GM23338 (cell line): ENCODE measurements around the gene SH3BP5. TPM values are rescaled to one million over a fixed set of nuclear protein-coding genes. Genes with fewer than 3 reads are reported as not detected.

ENCODE experiments used
- ATAC-seq: fragments of 200-7000 bp; cut with Tn5 transposase; 3 replicates; pipeline ENCODE4 v1.9.1; 2020
- DNase-seq: peaks from one replicate; pipeline ENCODE4 v3.0.0-alpha.2; 2015; ENCODE audit warnings: low spot score
- H2AFZ ChIP-seq: fragments of 200-600 bp; sonication (generic); 2 replicates; pipeline ENCODE4 v1.8.0; 2016; ENCODE audit warnings: antibody characterized with exemption, mild to moderate bottlenecking, moderate library complexity
- H3F3A ChIP-seq: fragments of 200-600 bp; sonication (generic); replicated peaks from 2 replicates; pipeline ENCODE4 v1.8.0; 2017; ENCODE audit warnings: antibody characterized with exemption, mixed run types, low read depth
- H3K27ac ChIP-seq: fragments of 200-600 bp; sonication (generic); 2 replicates; pipeline ENCODE4 v1.6.1; 2016; ENCODE audit warnings: low read depth
- H3K27me3 ChIP-seq: fragments of 200-600 bp; sonication (generic); 2 replicates; pipeline ENCODE4 v1.8.0; 2016; ENCODE audit warnings: mild to moderate bottlenecking, mixed run types, moderate library complexity; ENCODE audit not compliant: insufficient read depth
- H3K36me3 ChIP-seq: fragments of 200-600 bp; sonication (generic); 2 replicates; pipeline ENCODE4 v1.8.0; 2016; ENCODE audit warnings: mild to moderate bottlenecking; ENCODE audit not compliant: insufficient read depth
- H3K4me1 ChIP-seq: fragments of 200-600 bp; sonication (generic); 2 replicates; pipeline ENCODE4 v1.8.0; 2016; ENCODE audit warnings: mild to moderate bottlenecking, moderate library complexity; ENCODE audit not compliant: insufficient read depth
- H3K4me2 ChIP-seq: fragments of 200-600 bp; sonication (generic); 2 replicates; pipeline ENCODE4 v1.7.1; 2017; ENCODE audit warnings: mixed run types
- H3K4me3 ChIP-seq: fragments of 200-600 bp; sonication (generic); 2 replicates; pipeline ENCODE4 v1.6.1; 2016; ENCODE audit warnings: mixed run types
- H3K79me2 ChIP-seq: fragments of 200-600 bp; sonication (generic); replicated peaks from 2 replicates; pipeline ENCODE4 v1.8.0; 2017; ENCODE audit warnings: mild to moderate bottlenecking; ENCODE audit not compliant: insufficient read depth
- H3K9me2 ChIP-seq: fragments of 200-600 bp; sonication (generic); 2 replicates; pipeline ENCODE4 v1.8.0; 2017; ENCODE audit not compliant: insufficient read depth
- H4K20me1 ChIP-seq: fragments of 200-600 bp; sonication (generic); replicated peaks from 2 replicates; pipeline ENCODE4 v1.8.0; 2017; ENCODE audit warnings: mild to moderate bottlenecking; ENCODE audit not compliant: insufficient read depth
- H3K27ac Mint-ChIP-seq: 2 replicates; pipeline ENCODE4 v1.8.0; 2020; ENCODE audit warnings: inconsistent platforms, mild to moderate bottlenecking, moderate library complexity, mixed read lengths
- H3K27me3 Mint-ChIP-seq: 3 replicates; pipeline ENCODE4 v1.8.0; 2022; ENCODE audit warnings: low read depth, mild to moderate bottlenecking, moderate library complexity, mixed read lengths, inconsistent platforms; ENCODE audit not compliant: insufficient read depth, poor library complexity
- H3K36me3 Mint-ChIP-seq: 3 replicates; pipeline ENCODE4 v1.8.0; 2021; ENCODE audit warnings: low read depth, mild to moderate bottlenecking, inconsistent platforms, moderate library complexity, mixed read lengths
- H3K4me1 Mint-ChIP-seq: 3 replicates; pipeline ENCODE4 v1.8.0; 2020; ENCODE audit warnings: mild to moderate bottlenecking, inconsistent platforms, mixed read lengths
- H3K4me3 Mint-ChIP-seq: 3 replicates; pipeline ENCODE4 v1.8.0; 2021; ENCODE audit warnings: moderate library complexity, mild to moderate bottlenecking, inconsistent platforms, mixed read lengths
- H3K9me3 Mint-ChIP-seq: 3 replicates; pipeline ENCODE4 v1.8.0; 2020; ENCODE audit warnings: moderate library complexity, mild to moderate bottlenecking, inconsistent platforms, mixed read lengths
- EZH2 ChIP-seq: fragments of 200-600 bp; sonication (generic); IDR thresholded peaks from one replicate; pipeline ENCODE4 v1.8.0; 2017; ENCODE audit warnings: antibody characterized with exemption, mild to moderate bottlenecking, low read depth; ENCODE audit not compliant: unreplicated experiment
- NANOG ChIP-seq: IDR thresholded peaks from 2 replicates; pipeline ENCODE4 v1.6.1; 2016; ENCODE audit warnings: antibody characterized with exemption, borderline replicate concordance
- ZNF114 ChIP-seq: fragments of 250-450 bp; sonication (Bioruptor Pico); IDR thresholded peaks from 2 replicates; pipeline ENCODE4 v1.5.0; 2020; ENCODE audit warnings: mild to moderate bottlenecking, moderate library complexity
- ZNF331 ChIP-seq: fragments of 250-450 bp; sonication (Bioruptor Pico); IDR thresholded peaks from 2 replicates; pipeline ENCODE4 v1.5.0; 2020; ENCODE audit warnings: low read depth, mild to moderate bottlenecking, moderate library complexity
- polyA plus RNA-seq: library from polyadenylated mRNA; unstranded; fragments of >200 nt; fragmentation: Nextera tagmentation; extraction: Ambion mirVana; gene quantifications from 2 replicates; pipeline ENCODE4 v1.2.1, GENCODE V29; 2016
- total RNA-seq: library from RNA; depleted of rRNA; stranded (reverse); fragments of >200 nt; shearing (Covaris generic); gene quantifications from 2 replicates; pipeline ENCODE4 v1.2.3, GENCODE V29; 2014
- TF ChIP-seq, protein P1 (sequence below): IDR thresholded peaks from one replicate; pipeline ENCODE4 v1.6.1; 2018; ENCODE audit warnings: antibody characterized with exemption; ENCODE audit not compliant: unreplicated experiment
- TF ChIP-seq, protein P2 (sequence below): IDR thresholded peaks from 2 replicates; pipeline ENCODE4 v1.6.1; 2016; ENCODE audit warnings: antibody characterized with exemption
- TF ChIP-seq, protein P3 (sequence below): fragments of 250-450 bp; sonication (Bioruptor Pico); IDR thresholded peaks from 2 replicates; pipeline ENCODE4 v1.5.0; 2020; ENCODE audit warnings: mild to moderate bottlenecking, moderate library complexity

Gene SH3BP5
- total and polyA plus RNA-seq, 2 experiments from 2014 or later = 5.8 to 9.1 TPM

DNA sequence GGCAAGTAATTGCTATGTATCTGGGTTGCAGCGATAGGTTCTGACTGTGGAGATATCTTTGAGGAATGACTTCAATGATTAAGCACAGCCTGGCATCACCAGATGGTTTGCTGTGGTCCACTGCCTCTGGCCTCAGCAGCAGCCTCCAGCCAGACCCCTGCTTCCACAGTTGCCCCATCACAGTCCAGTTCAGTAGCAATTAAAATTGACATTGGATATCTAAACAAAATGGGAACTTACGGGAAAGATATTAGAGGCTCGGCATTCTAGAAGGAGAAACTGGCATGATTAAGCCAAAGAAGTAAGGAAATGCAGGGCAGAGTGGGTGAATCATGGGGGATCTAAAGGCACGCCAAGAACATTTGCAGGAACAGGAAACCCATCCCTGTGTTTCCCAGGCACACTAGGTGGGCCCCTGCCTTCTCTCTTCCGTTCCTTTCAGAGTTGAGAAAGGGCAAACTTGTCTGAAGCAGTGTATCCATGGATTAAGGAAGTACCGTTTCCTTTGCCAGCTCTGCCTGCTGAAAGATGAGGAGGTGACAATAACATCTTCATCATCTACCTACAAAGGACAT is 36.3 kb upstream of the SH3BP5 start (continued):
- TF ChIP-seq, protein P1, sequence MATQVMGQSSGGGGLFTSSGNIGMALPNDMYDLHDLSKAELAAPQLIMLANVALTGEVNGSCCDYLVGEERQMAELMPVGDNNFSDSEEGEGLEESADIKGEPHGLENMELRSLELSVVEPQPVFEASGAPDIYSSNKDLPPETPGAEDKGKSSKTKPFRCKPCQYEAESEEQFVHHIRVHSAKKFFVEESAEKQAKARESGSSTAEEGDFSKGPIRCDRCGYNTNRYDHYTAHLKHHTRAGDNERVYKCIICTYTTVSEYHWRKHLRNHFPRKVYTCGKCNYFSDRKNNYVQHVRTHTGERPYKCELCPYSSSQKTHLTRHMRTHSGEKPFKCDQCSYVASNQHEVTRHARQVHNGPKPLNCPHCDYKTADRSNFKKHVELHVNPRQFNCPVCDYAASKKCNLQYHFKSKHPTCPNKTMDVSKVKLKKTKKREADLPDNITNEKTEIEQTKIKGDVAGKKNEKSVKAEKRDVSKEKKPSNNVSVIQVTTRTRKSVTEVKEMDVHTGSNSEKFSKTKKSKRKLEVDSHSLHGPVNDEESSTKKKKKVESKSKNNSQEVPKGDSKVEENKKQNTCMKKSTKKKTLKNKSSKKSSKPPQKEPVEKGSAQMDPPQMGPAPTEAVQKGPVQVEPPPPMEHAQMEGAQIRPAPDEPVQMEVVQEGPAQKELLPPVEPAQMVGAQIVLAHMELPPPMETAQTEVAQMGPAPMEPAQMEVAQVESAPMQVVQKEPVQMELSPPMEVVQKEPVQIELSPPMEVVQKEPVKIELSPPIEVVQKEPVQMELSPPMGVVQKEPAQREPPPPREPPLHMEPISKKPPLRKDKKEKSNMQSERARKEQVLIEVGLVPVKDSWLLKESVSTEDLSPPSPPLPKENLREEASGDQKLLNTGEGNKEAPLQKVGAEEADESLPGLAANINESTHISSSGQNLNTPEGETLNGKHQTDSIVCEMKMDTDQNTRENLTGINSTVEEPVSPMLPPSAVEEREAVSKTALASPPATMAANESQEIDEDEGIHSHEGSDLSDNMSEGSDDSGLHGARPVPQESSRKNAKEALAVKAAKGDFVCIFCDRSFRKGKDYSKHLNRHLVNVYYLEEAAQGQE = no peak

DNA sequence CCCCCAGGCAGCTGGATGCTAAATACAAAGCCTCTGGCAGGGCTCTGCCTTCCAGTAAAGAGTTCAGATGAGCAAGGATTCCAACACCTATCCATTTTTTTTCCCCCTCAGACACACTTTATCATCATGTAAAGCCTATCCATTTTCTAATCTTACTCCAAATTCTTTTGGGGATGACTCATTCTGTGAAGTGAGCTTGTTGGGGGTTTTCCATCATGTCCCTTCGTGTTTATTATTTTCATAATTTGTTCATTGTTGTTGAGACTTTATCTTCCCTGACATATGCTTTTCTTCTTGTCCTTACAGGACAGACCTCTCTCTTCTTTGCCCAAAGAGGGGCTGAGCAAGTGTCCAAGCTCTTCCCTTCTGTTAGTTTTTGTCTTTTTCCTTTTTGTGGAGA is 34.7 kb upstream of the SH3BP5 start:
- Histone ChIP-seq H3K4me3 (no peak overlapping the region), H3K36me3 (no peaks in the 10 kb centered on the region), H3K9me2 (no peaks in the 10 kb centered on the region), H2AFZ (no peak overlapping the region), H3F3A (no peaks in the 10 kb centered on the region), H3K27ac (no peak overlapping the region), H3K4me2 (no peak overlapping the region), H3K27me3 (no peaks in the 10 kb centered on the region), H3K79me2 (no peaks in the 10 kb centered on the region), H4K20me1 (no peaks in the 10 kb centered on the region), H3K4me1 (no peaks in the 10 kb centered on the region; the same call in 1 of the 2 replicates)
- no peak for DNase-seq
- H3K9me3 Mint-ChIP-seq = no peaks in the 10 kb centered on the region; the same call in 2 of the 3 replicates
- no peak overlapping the region for H3K27ac Mint-ChIP-seq
- peaks cover 4% of the 10 kb centered on the region for H3K27me3 Mint-ChIP-seq
- H3K4me1 Mint-ChIP-seq = peaks cover 5% of the 10 kb centered on the region
- H3K4me3 Mint-ChIP-seq = no peak overlapping the region
- ATAC-seq = no peak
- no peaks in the 10 kb centered on the region for H3K36me3 Mint-ChIP-seq
- TF ChIP-seq, protein P2, sequence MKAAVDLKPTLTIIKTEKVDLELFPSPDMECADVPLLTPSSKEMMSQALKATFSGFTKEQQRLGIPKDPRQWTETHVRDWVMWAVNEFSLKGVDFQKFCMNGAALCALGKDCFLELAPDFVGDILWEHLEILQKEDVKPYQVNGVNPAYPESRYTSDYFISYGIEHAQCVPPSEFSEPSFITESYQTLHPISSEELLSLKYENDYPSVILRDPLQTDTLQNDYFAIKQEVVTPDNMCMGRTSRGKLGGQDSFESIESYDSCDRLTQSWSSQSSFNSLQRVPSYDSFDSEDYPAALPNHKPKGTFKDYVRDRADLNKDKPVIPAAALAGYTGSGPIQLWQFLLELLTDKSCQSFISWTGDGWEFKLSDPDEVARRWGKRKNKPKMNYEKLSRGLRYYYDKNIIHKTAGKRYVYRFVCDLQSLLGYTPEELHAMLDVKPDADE = no peak
- TF ChIP-seq EZH2 = no peak
- no peak for TF ChIP-seq ZNF331 (CRISPR knock-in tag)
- TF ChIP-seq, protein P1 = no peak
- TF ChIP-seq ZNF114 = no peak
- TF ChIP-seq, protein P3, sequence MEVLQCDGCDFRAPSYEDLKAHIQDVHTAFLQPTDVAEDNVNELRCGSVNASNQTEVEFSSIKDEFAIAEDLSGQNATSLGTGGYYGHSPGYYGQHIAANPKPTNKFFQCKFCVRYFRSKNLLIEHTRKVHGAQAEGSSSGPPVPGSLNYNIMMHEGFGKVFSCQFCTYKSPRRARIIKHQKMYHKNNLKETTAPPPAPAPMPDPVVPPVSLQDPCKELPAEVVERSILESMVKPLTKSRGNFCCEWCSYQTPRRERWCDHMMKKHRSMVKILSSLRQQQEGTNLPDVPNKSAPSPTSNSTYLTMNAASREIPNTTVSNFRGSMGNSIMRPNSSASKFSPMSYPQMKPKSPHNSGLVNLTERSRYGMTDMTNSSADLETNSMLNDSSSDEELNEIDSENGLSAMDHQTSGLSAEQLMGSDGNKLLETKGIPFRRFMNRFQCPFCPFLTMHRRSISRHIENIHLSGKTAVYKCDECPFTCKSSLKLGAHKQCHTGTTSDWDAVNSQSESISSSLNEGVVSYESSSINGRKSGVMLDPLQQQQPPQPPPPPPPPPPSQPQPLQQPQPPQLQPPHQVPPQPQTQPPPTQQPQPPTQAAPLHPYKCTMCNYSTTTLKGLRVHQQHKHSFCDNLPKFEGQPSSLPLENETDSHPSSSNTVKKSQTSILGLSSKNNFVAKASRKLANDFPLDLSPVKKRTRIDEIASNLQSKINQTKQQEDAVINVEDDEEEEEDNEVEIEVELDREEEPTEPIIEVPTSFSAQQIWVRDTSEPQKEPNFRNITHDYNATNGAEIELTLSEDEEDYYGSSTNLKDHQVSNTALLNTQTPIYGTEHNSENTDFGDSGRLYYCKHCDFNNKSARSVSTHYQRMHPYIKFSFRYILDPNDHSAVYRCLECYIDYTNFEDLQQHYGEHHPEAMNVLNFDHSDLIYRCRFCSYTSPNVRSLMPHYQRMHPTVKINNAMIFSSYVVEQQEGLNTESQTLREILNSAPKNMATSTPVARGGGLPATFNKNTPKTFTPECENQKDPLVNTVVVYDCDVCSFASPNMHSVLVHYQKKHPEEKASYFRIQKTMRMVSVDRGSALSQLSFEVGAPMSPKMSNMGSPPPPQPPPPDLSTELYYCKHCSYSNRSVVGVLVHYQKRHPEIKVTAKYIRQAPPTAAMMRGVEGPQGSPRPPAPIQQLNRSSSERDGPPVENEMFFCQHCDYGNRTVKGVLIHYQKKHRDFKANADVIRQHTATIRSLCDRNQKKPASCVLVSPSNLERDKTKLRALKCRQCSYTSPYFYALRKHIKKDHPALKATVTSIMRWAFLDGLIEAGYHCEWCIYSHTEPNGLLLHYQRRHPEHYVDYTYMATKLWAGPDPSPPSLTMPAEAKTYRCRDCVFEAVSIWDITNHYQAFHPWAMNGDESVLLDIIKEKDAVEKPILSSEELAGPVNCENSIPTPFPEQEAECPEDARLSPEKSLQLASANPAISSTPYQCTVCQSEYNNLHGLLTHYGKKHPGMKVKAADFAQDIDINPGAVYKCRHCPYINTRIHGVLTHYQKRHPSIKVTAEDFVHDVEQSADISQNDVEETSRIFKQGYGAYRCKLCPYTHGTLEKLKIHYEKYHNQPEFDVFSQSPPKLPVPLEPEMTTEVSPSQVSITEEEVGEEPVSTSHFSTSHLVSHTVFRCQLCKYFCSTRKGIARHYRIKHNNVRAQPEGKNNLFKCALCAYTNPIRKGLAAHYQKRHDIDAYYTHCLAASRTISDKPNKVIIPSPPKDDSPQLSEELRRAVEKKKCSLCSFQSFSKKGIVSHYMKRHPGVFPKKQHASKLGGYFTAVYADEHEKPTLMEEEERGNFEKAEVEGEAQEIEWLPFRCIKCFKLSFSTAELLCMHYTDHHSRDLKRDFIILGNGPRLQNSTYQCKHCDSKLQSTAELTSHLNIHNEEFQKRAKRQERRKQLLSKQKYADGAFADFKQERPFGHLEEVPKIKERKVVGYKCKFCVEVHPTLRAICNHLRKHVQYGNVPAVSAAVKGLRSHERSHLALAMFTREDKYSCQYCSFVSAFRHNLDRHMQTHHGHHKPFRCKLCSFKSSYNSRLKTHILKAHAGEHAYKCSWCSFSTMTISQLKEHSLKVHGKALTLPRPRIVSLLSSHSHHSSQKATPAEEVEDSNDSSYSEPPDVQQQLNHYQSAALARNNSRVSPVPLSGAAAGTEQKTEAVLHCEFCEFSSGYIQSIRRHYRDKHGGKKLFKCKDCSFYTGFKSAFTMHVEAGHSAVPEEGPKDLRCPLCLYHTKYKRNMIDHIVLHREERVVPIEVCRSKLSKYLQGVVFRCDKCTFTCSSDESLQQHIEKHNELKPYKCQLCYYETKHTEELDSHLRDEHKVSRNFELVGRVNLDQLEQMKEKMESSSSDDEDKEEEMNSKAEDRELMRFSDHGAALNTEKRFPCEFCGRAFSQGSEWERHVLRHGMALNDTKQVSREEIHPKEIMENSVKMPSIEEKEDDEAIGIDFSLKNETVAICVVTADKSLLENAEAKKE (CRISPR knock-in tag) = no peak
- TF ChIP-seq NANOG = no peak
